CD4-positive, alpha-beta T cell treated with Interleukin-2 at 100 ng/mL for 4 hours (primary cell): ENCODE results near the gene PRAF2.

Experiments
- DNase-seq: peaks from one replicate; pipeline ENCODE4 v3.0.0-alpha.2; 2020; ENCODE audit warnings: low spot score

Gene PRAF2

DNA sequence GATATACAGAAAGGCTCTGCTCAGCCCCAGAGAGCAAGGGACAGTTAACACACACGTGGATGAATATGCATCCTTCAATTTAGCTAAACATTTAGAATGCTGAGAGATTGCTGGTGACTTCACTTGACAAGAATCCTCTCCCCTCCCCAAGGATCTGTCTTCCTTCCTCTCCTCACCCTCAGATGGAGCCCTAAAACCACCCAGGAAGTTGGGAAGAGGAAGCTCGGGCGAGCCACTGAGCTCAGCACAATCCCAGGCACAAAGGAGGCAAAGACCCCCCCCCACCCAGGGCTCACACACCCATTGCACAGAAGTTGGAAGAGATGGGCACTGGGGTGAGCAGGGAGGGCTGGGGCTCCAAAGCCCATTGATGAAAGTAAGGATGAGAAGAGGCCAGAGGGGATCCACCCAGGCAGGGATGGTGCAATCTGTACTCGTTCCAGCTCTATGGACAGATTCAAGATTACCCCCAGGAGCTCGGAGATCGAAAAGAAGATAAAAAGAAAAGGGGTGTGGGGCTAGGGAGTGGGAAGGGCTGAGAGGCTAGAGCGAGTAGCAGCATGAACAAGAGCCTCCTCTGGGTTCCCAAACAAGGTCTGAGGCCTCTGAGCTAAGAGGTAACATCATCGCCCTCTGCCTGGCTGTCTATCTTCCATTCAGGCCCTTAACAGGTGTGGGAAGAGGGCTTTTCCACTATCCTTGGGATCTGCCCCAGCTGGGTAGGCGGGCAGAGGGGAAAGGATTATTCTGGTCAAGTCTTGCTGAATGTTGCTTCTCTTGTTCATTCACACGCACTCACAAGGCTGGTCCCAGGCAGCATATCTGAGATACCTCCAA, 31.8 kb downstream of the PRAF2 start:
- DNase-seq = no peak

DNA sequence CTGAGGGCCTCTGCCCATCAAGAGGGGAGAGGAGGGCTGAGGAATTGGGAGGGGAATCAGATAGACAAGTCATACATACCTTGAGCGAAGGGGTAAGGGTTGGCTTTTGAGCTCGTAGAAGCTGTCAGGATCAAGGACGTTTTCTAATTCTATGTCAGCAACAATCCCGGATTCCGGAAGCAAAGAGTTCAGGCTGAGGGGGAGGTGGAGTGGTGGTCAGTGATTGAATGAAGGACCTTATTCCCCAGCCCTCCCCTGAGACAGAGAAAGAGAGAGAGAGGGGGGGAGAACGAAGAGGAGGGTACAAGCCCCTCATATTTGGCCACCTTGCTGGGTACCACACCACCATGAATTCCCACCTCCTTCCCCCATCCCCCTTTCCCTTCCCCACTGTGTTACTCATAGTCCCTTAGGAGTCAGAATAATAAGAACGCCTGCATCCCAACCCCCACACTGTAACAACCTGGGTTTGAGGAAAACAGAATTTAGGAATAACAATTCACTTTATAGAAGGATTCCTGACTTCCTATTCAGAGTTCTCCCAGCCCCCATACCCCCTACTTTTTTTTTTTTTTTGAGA, 33.3 kb downstream of the PRAF2 start:
- DNase-seq = no peak

DNA sequence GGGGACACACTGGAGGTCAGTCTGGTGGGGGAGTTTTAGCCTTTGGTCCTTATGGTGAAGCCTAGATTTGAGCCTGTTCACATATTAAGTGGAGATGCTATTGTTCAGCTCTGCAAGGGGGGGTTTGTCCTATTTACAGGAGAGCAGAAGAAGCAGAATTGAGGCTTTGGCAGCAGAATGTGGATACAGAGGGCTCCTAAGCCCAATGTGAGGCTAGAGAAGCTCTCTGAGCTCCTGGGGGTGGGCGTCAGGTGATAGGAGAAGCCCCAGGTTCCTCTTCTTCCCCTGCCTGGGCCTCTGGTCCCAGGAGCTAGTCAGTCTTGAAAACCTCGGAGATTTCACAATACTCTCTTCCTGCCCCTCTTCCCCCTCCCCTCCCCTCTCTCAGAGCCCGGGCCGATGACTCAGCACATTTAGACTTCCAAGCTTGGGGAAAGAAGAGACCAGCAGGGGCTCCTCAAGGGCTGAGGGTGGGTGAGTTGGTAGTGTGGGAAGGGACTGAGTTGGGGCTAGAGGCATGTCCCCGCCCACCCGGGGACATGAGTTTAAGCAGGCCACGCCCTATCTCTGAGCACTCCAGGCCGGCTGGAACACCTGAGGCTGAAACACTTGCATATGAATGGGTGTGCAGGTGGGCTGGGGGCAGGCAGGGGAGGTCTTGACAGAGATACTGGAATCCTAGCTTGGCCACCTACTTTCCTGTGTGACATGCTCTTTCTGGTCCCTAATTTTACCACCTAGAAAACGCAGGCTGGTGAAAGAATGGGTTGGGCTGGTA, 34.0 kb downstream of the PRAF2 start:
- DNase-seq = peak; percentile 52

DNA sequence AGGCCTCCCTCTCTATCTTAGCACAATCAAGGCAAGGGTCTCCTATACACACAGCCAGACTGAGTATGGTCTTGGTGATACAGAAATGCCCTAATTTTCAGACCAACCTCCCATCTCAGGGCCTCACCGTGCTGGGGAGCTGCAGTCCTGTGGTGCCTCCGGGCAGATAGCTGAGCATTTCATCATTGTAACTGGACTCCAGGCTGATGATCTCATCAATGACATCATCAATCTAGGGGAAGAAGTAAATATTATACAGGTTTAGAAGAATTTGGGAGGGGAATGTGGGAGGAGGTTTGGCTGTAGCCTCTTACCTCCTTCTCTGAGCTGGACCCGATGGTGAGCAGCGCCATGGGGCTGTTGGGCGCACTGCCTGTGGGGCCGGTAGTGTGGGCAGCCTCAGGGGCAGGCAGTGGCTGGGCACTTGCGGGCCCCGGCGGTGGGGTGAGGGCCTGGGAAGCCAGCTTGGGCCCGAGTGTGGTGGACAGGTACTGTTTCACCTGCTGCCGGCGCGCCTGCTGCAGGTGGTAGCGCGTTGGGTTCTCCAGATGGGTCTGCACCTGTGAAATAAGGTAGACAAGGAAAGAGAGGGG, 35.8 kb downstream of the PRAF2 start:
- DNase-seq = no peak

DNA sequence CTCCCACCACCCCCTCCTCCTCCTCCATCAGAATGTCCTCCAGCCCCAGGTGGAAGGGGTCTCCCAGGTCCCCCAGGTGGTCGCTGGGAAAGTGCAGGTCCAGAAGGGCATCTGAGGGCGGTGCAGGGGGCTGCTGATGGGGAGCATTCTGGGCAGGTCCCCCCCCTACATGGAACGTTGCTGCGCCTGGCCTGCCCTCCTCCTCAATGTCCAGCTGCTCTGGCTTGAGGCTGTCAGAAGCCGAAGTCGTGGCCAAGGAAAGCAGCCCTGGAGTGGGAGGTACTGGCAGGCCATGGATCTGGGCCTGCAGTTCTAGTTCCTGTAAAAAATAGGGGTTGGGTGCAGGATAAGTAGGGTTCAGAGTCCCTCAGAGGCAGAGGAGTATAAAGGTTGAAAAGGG, 43.5 kb downstream of the PRAF2 start:
- DNase-seq = no peak

DNA sequence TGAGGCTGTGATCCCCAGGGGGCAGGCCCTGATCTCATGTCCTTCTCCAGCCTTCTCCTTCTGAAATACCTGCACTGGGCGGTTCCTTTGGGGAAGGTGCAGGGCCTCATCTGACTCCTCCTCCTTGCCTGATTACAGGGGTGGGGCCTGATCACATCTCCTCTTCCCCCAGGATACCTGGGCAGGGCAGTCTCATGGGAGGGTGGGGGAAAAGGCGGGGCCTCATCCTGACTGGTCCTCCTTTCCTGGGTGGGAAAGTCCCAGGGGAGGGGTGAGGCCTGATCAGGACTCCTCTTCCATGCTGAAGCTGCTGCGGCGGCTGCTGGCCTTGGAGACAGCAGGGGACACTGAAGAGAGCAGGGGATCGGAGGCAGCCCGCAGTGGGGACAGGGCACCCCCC, 43.9 kb downstream of the PRAF2 start:
- DNase-seq = no peak
